WTC11 (cell line): ENCODE data around the gene CTAGE8.
"Not testable (repeated sequence)": the region's sequence is repeated elsewhere in the genome, so short reads cannot be mapped to it uniquely, and the experiment has no call there.

Source experiments
- ATF6 ChIP-seq: sonication (generic); formaldehyde crosslinking; IDR thresholded peaks from 2 replicates; pipeline ENCODE4 v1.8.1; 2023; ENCODE audit warnings: mild to moderate bottlenecking, missing genetic modification reagents
- CTCF ChIP-seq: fragments of 200-600 bp; IDR thresholded peaks from 2 replicates; pipeline ENCODE4 v1.8.0; 2022; ENCODE audit warnings: antibody characterized with exemption
- ELF4 ChIP-seq: sonication (generic); formaldehyde crosslinking; IDR thresholded peaks from 2 replicates; pipeline ENCODE4 v1.8.1; 2022; ENCODE audit warnings: low read depth, mild to moderate bottlenecking, moderate library complexity, missing genetic modification reagents
- ETV6 ChIP-seq: sonication (generic); formaldehyde crosslinking; IDR thresholded peaks from 2 replicates; pipeline ENCODE4 v1.8.1; 2022; ENCODE audit warnings: mild to moderate bottlenecking, missing genetic modification reagents
- JUN ChIP-seq: sonication (generic); formaldehyde crosslinking; IDR thresholded peaks from 2 replicates; pipeline ENCODE4 v1.8.0; 2023; ENCODE audit warnings: mild to moderate bottlenecking, missing genetic modification reagents
- USF2 ChIP-seq: sonication (generic); formaldehyde crosslinking; IDR thresholded peaks from 2 replicates; pipeline ENCODE4 v1.8.1; 2023; ENCODE audit warnings: mild to moderate bottlenecking, missing genetic modification reagents, moderate library complexity
- ZNF416 ChIP-seq: fragments of 250-450 bp; sonication (Bioruptor Pico); IDR thresholded peaks from 2 replicates; pipeline ENCODE4 v1.9.0; 2021; ENCODE audit warnings: mild to moderate bottlenecking, inconsistent platforms
- TF ChIP-seq, protein P1 (sequence below): fragments of 250-450 bp; sonication (Bioruptor Pico); IDR thresholded peaks from 2 replicates; pipeline ENCODE4 v1.9.0; 2021; ENCODE audit warnings: moderate library complexity, mild to moderate bottlenecking, inconsistent platforms, borderline replicate concordance

GRCh38 chr7:144231027-144231426 is 38.1 kb downstream of the CTAGE8 start:
- TF ChIP-seq CTCF; ATF6; ELF4 (CRISPR knock-in tag); USF2 (CRISPR knock-in tag); JUN (CRISPR knock-in tag); ZNF416; ETV6 (CRISPR knock-in tag): not testable (repeated sequence)
- TF ChIP-seq, protein P1, sequence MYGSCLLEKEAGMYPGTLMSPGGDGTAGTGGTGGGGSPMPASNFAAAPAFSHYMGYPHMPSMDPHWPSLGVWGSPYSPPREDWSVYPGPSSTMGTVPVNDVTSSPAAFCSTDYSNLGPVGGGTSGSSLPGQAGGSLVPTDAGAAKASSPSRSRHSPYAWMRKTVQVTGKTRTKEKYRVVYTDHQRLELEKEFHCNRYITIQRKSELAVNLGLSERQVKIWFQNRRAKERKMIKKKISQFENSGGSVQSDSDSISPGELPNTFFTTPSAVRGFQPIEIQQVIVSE (CRISPR knock-in tag), result not testable (repeated sequence)
